GM19023 (cell line): ENCODE data around the gene BBS4.

Experiments used
- ATAC-seq: cut with Tn5 transposase; IDR thresholded peaks from one replicate; pipeline ENCODE4 v1.9.1; 2021; ENCODE audit warnings: mild to moderate bottlenecking, moderate library complexity; ENCODE audit not compliant: unreplicated experiment

The BBS4 gene

GRCh38 chr15:72787526-72787925, 101.5 kb downstream of the BBS4 start:
- no peak for ATAC-seq
